ENCODE results near the gene GALNT11.

- TF ChIP-seq POLR2A (IDR thresholded peaks at IDR 0.05), result no peak
- TF ChIP-seq, protein P1, sequence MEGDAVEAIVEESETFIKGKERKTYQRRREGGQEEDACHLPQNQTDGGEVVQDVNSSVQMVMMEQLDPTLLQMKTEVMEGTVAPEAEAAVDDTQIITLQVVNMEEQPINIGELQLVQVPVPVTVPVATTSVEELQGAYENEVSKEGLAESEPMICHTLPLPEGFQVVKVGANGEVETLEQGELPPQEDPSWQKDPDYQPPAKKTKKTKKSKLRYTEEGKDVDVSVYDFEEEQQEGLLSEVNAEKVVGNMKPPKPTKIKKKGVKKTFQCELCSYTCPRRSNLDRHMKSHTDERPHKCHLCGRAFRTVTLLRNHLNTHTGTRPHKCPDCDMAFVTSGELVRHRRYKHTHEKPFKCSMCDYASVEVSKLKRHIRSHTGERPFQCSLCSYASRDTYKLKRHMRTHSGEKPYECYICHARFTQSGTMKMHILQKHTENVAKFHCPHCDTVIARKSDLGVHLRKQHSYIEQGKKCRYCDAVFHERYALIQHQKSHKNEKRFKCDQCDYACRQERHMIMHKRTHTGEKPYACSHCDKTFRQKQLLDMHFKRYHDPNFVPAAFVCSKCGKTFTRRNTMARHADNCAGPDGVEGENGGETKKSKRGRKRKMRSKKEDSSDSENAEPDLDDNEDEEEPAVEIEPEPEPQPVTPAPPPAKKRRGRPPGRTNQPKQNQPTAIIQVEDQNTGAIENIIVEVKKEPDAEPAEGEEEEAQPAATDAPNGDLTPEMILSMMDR (IDR thresholded peaks at IDR 0.05), result no peak
These were observed 22.6 kb downstream of the GALNT11 start for GRCh38 chr7:152048051-152048450.

All from heart left ventricle (tissue), 13 donors.